ENCODE measurements around the gene PUDP. TPM values are rescaled to one million over a fixed set of nuclear protein-coding genes. Genes with fewer than 3 reads are reported as not detected.
"Not testable (repeated sequence)": the region's sequence is repeated elsewhere in the genome, so short reads cannot be mapped to it uniquely, and the experiment has no call there.

Gene PUDP
- total RNA-seq, 4 donors from 2014 or later = 10.4 to 16.6 (median 11.5) TPM

DNA sequence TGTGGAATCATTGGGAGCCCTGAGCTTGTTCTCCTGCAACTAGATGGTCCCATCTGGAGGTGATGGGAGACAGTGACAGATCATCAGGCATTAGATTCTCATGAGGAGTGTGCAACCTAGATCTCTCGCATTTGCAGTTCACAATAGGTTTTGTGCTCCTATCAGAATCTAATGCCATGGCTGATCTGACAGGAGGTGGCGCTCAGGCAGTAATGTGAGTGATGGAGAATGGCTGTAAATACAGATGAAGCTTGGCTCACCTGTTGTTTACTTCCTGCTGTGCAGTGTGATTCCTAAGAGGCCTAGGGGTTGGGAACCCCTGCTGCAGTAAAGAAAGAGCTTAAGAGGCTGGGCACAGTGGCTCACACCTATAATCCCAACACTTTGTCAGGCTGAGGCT is 42.2 kb upstream of the PUDP start:
- Histone ChIP-seq H3K9me3 (no peaks in the 10 kb centered on the region), H3K36me3 (no peaks in the 10 kb centered on the region), H3K4me3 (no peak overlapping the region), H3K4me1 (no peaks in the 10 kb centered on the region), H3K27me3 (no peaks in the 10 kb centered on the region), H3K27ac (no peak overlapping the region)
- intact Hi-C loops (cut with DNase I) = no loop called here
- no peak for DNase-seq
- no peak for TF ChIP-seq POLR2A (IDR thresholded peaks at IDR 0.05)
- TF ChIP-seq, protein P1, sequence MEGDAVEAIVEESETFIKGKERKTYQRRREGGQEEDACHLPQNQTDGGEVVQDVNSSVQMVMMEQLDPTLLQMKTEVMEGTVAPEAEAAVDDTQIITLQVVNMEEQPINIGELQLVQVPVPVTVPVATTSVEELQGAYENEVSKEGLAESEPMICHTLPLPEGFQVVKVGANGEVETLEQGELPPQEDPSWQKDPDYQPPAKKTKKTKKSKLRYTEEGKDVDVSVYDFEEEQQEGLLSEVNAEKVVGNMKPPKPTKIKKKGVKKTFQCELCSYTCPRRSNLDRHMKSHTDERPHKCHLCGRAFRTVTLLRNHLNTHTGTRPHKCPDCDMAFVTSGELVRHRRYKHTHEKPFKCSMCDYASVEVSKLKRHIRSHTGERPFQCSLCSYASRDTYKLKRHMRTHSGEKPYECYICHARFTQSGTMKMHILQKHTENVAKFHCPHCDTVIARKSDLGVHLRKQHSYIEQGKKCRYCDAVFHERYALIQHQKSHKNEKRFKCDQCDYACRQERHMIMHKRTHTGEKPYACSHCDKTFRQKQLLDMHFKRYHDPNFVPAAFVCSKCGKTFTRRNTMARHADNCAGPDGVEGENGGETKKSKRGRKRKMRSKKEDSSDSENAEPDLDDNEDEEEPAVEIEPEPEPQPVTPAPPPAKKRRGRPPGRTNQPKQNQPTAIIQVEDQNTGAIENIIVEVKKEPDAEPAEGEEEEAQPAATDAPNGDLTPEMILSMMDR (IDR thresholded peaks at IDR 0.05) = no peak
- WGBS, 2 donors = 100% methylated on average over 1 of the region's 2 CpGs; no CpG with 5 or more reads in 1 of the 2 donors

GRCh38 chrX:7188672-7189071 is 40.7 kb upstream of the PUDP start:
- DNase-seq = no peak
- TF ChIP-seq POLR2A (IDR thresholded peaks at IDR 0.05) = no peak
- TF ChIP-seq, protein P1 (IDR thresholded peaks at IDR 0.05) = no peak
- intact Hi-C loops (cut with DNase I) = no loop called here
- no peaks in the 10 kb centered on the region for H3K9me3 ChIP-seq
- H3K4me1 ChIP-seq = no peaks in the 10 kb centered on the region
- no peaks in the 10 kb centered on the region for H3K36me3 ChIP-seq
- no peak overlapping the region for H3K27ac ChIP-seq
- no peaks in the 10 kb centered on the region for H3K27me3 ChIP-seq
- H3K4me3 ChIP-seq = no peak overlapping the region
- WGBS, 2 donors = 90 to 100% methylated on average over 2 of the region's 2 CpGs

- no peak overlapping the region for H3K27ac ChIP-seq
- no peak for TF ChIP-seq POLR2A (IDR thresholded peaks at IDR 0.05)
- TF ChIP-seq, protein P1 (IDR thresholded peaks at IDR 0.05) = no peak
- 73 to 74% methylated on average over 3 of the region's 3 CpGs for WGBS, 2 donors
- no peaks in the 10 kb centered on the region for H3K9me3 ChIP-seq
- intact Hi-C loops (cut with DNase I) = no loop called here
- no peak overlapping the region for H3K4me3 ChIP-seq
- no peaks in the 10 kb centered on the region for H3K4me1 ChIP-seq
- no peak for DNase-seq
- no peaks in the 10 kb centered on the region for H3K27me3 ChIP-seq
- no peaks in the 10 kb centered on the region for H3K36me3 ChIP-seq
Observed at GRCh38 chrX:7184816-7185215, 36.9 kb upstream of the PUDP start.

- no peaks in the 10 kb centered on the region for H3K4me1 ChIP-seq
Observed at GRCh38 chrX:7179446-7179845, 31.5 kb upstream of the PUDP start.

DNA sequence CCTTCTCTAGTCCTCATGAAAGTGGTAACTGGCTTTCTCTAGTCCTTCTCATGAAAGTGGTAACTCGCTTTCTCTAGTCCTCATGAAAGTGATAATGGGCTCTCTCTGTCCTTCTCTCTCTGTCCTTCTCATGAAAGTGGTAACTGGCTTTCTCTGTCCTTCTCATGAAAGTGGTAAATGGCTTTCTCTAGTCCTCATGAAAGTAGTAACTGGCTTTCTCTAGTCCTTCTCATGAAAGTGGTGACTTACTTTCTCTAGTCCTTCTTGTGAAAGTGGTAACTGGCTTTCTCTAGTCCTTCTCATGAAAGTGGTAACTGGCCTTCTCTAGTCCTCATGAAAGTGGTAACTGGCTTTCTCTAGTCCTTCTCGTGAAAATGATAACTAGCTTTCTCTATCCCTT is 30.9 kb upstream of the PUDP start:
- DNase-seq; H3K4me3 ChIP-seq; intact Hi-C loops (cut with DNase I); H3K36me3 ChIP-seq; H3K27ac ChIP-seq; H3K27me3 ChIP-seq; H3K4me1 ChIP-seq; H3K9me3 ChIP-seq: not testable (repeated sequence)
- 70 to 96% methylated on average over 2 of the region's 2 CpGs for WGBS, 2 donors

More at GRCh38 chrX:7179446-7179845, 31.5 kb upstream of the PUDP start:
- no peaks in the 10 kb centered on the region for H3K27me3 ChIP-seq
- H3K36me3 ChIP-seq = no peaks in the 10 kb centered on the region
- DNase-seq = no peak
- no peaks in the 10 kb centered on the region for H3K9me3 ChIP-seq
- TF ChIP-seq, protein P1 (IDR thresholded peaks at IDR 0.05) = no peak
- no peak for TF ChIP-seq POLR2A (IDR thresholded peaks at IDR 0.05)
- no peak overlapping the region for H3K27ac ChIP-seq
- intact Hi-C loops (cut with DNase I) = no loop called here
- 74 to 79% methylated on average over 2 of the region's 2 CpGs for WGBS, 2 donors
- H3K4me3 ChIP-seq = no peak overlapping the region

DNA sequence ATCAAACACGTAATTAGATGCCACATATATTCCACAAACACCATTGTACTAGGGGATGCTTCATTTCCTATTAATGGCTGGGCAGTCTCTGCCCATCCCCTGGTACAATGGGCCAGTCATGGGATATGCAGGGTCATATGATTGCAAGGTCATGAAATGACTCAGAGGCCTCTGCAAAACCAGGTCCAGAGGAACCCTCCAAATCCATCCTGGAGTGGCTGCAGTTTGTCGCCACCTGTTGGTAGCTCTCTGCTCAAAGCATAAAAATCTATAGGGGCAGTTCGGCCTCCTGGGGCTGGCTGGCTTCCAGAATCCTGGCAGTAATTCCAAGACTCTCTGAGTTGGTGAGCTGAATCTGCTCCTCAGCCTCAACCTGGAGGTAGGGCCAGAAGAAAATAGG is 22.9 kb upstream of the PUDP start:
- WGBS, 2 donors = 82 to 94% methylated on average over 2 to 3 of the region's 3 CpGs
- no peak for DNase-seq
- intact Hi-C loops (cut with DNase I) = no loop called here

More for the DNA sequence above, 22.9 kb upstream of the PUDP start:
- H3K27ac ChIP-seq = no peak overlapping the region
- no peaks in the 10 kb centered on the region for H3K36me3 ChIP-seq
- no peaks in the 10 kb centered on the region for H3K4me1 ChIP-seq
- no peaks in the 10 kb centered on the region for H3K9me3 ChIP-seq
- H3K4me3 ChIP-seq = no peak overlapping the region
- H3K27me3 ChIP-seq = no peaks in the 10 kb centered on the region
- TF ChIP-seq, protein P1 (IDR thresholded peaks at IDR 0.05) = peak in 3 of 6 experiments; percentile 24 to 33 (median 25)
- TF ChIP-seq POLR2A (IDR thresholded peaks at IDR 0.05) = no peak
